ENCODE measurements around the gene FOLR2.

Gene FOLR2

DNA sequence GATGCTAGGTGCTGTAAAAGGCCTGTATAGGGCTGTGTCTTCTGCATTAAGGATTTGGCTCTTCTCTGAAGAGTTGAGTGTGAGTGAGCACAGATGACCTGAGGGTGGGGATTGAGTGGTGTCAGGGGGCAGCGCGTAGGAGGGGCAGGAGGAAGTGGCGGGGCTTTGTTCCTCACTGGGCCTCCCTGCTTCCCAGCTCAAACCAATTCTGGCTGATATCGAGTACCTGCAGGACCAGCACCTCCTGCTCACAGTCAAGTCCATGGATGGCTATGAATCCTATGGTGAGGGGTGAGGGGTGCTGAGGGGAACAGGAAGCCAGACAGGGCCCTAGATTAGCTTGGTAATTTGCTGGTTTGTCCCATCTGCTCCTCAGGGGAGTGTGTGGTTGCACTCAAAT, 18.3 kb downstream of the FOLR2 start:
- H3K4me1 ChIP-seq (ENCODE audit: low read length) = no peaks in the 10 kb centered on the region
- TF ChIP-seq EZH2 (optimal IDR thresholded peaks at IDR 0.05; ENCODE audit: low read depth, low read length) (no peak), EZH2phosphoT487 (IDR thresholded peaks at IDR 0.05; ENCODE audit: low read length) (no peak)
- TF ChIP-seq, protein P1, sequence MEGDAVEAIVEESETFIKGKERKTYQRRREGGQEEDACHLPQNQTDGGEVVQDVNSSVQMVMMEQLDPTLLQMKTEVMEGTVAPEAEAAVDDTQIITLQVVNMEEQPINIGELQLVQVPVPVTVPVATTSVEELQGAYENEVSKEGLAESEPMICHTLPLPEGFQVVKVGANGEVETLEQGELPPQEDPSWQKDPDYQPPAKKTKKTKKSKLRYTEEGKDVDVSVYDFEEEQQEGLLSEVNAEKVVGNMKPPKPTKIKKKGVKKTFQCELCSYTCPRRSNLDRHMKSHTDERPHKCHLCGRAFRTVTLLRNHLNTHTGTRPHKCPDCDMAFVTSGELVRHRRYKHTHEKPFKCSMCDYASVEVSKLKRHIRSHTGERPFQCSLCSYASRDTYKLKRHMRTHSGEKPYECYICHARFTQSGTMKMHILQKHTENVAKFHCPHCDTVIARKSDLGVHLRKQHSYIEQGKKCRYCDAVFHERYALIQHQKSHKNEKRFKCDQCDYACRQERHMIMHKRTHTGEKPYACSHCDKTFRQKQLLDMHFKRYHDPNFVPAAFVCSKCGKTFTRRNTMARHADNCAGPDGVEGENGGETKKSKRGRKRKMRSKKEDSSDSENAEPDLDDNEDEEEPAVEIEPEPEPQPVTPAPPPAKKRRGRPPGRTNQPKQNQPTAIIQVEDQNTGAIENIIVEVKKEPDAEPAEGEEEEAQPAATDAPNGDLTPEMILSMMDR (IDR thresholded peaks at IDR 0.05; ENCODE audit: low read length) = no peak
- H3F3A ChIP-seq (ENCODE audit: insufficient read depth, low read length) = no peaks in the 10 kb centered on the region
- no peak overlapping the region for H3K4me2 ChIP-seq (ENCODE audit: low read depth, low read length)
- no peak for DNase-seq
- H4K20me1 ChIP-seq (ENCODE audit: insufficient read depth, low read length) = no peaks in the 10 kb centered on the region
- no peak overlapping the region for H3K4me3 ChIP-seq (ENCODE audit: low read length)
- H3K36me3 ChIP-seq (replicated peaks; ENCODE audit: insufficient read depth, low read length) = no peaks in the 10 kb centered on the region
- H3K9ac ChIP-seq (ENCODE audit: low read length) = no peak overlapping the region
- H3K79me2 ChIP-seq (ENCODE audit: low read length) = no peaks in the 10 kb centered on the region
- H3K9me3 ChIP-seq (replicated peaks; ENCODE audit: insufficient read depth, low read length) = no peaks in the 10 kb centered on the region
- H3K27ac ChIP-seq (ENCODE audit: low read length) = no peak overlapping the region
- H3K27me3 ChIP-seq (replicated peaks; ENCODE audit: insufficient read depth, low read length) = peaks cover 9% of the 10 kb centered on the region
- no peaks in the 10 kb centered on the region for H3K9me2 ChIP-seq (replicated peaks; ENCODE audit: insufficient read depth, low read length)
- no peak overlapping the region for H2AFZ ChIP-seq (ENCODE audit: low read length)

- H3K9me2 ChIP-seq (replicated peaks; ENCODE audit: insufficient read depth, low read length) = no peaks in the 10 kb centered on the region
- H3K36me3 ChIP-seq (replicated peaks; ENCODE audit: insufficient read depth, low read length) = no peaks in the 10 kb centered on the region
- no peak overlapping the region for H2AFZ ChIP-seq (ENCODE audit: low read length)
- H3F3A ChIP-seq (ENCODE audit: insufficient read depth, low read length) = no peaks in the 10 kb centered on the region
- no peak overlapping the region for H3K4me3 ChIP-seq (ENCODE audit: low read length)
- H3K9ac ChIP-seq (ENCODE audit: low read length) = no peak overlapping the region
- no peak for DNase-seq
- H3K4me2 ChIP-seq (ENCODE audit: low read depth, low read length) = no peak overlapping the region
- H3K27me3 ChIP-seq (replicated peaks; ENCODE audit: insufficient read depth, low read length) = peaks cover 15% of the 10 kb centered on the region
- TF ChIP-seq EZH2 (optimal IDR thresholded peaks at IDR 0.05; ENCODE audit: low read depth, low read length) = no peak
- TF ChIP-seq EZH2phosphoT487 (IDR thresholded peaks at IDR 0.05; ENCODE audit: low read length) = no peak
- TF ChIP-seq, protein P1 (IDR thresholded peaks at IDR 0.05; ENCODE audit: low read length) = no peak
- H3K79me2 ChIP-seq (ENCODE audit: low read length) = no peaks in the 10 kb centered on the region
- H4K20me1 ChIP-seq (ENCODE audit: insufficient read depth, low read length) = no peaks in the 10 kb centered on the region
- H3K4me1 ChIP-seq (ENCODE audit: low read length) = no peaks in the 10 kb centered on the region
- H3K9me3 ChIP-seq (replicated peaks; ENCODE audit: insufficient read depth, low read length) = no peaks in the 10 kb centered on the region
- H3K27ac ChIP-seq (ENCODE audit: low read length) = no peak overlapping the region
These were observed 18.9 kb downstream of the FOLR2 start for GRCh38 chr11:72235351-72236057.

GRCh38 chr11:72236083-72236697, 19.6 kb downstream of the FOLR2 start:
- Histone ChIP-seq H3K9me2 (replicated peaks; ENCODE audit: insufficient read depth, low read length) (no peaks in the 10 kb centered on the region), H3K27me3 (replicated peaks; ENCODE audit: insufficient read depth, low read length) (peaks cover 22% of the 10 kb centered on the region), H3K4me2 (ENCODE audit: low read depth, low read length) (no peak overlapping the region), H3K9me3 (replicated peaks; ENCODE audit: insufficient read depth, low read length) (no peaks in the 10 kb centered on the region), H3K36me3 (replicated peaks; ENCODE audit: insufficient read depth, low read length) (no peaks in the 10 kb centered on the region), H2AFZ (ENCODE audit: low read length) (no peak overlapping the region), H3F3A (ENCODE audit: insufficient read depth, low read length) (no peaks in the 10 kb centered on the region), H3K9ac (ENCODE audit: low read length) (no peak overlapping the region), H3K27ac (ENCODE audit: low read length) (no peak overlapping the region), H3K4me1 (ENCODE audit: low read length) (no peaks in the 10 kb centered on the region), H4K20me1 (ENCODE audit: insufficient read depth, low read length) (no peaks in the 10 kb centered on the region), H3K4me3 (ENCODE audit: low read length) (no peak overlapping the region), H3K79me2 (ENCODE audit: low read length) (no peaks in the 10 kb centered on the region)
- TF ChIP-seq EZH2phosphoT487 (IDR thresholded peaks at IDR 0.05; ENCODE audit: low read length) (no peak), EZH2 (optimal IDR thresholded peaks at IDR 0.05; ENCODE audit: low read depth, low read length) (no peak)
- TF ChIP-seq, protein P1 (IDR thresholded peaks at IDR 0.05; ENCODE audit: low read length) = no peak
- no peak for DNase-seq

Measured in MM.1S (cell line).